IMR-90 (cell line): Measurements from ENCODE around the gene FAM83C. TPM values are rescaled to one million over a fixed set of nuclear protein-coding genes. Genes with fewer than 3 reads are reported as not detected.

Experiments
- ATAC-seq: fragments of 200-7000 bp; cut with Tn5 transposase; 2 replicates; pipeline ENCODE4 v1.9.1; 2020; ENCODE audit warnings: low read depth, mild to moderate bottlenecking, moderate library complexity
- BruUV-seq: library from RNA; stranded (reverse); fragments of 400-500 nt; replicated peaks from 2 replicates; lab custom pipeline; 2021; lab: Mats Ljungman, UMichigan
- CTCF ChIA-PET: fragments of 300-600 bp; formaldehyde crosslinking; extraction: SDS; loops from one replicate; lab custom pipeline; 2021; ENCODE audit warnings: antibody characterized with exemption; lab: Yijun Ruan, JAX
- POLR2A ChIA-PET: fragments of 300-600 bp; sonication (Branson Sonifier 250); formaldehyde crosslinking; loops from one replicate; lab custom pipeline; 2022; ENCODE audit warnings: antibody characterized with exemption; ENCODE audit not compliant: unreplicated experiment; lab: Charles Lee
- DNase-seq: peaks from one replicate; pipeline ENCODE4 v3.0.0; 2013
- H2AFZ ChIP-seq: replicated peaks from 2 replicates; pipeline ENCODE3; 2013; ENCODE audit warnings: low read length, mild to moderate bottlenecking; ENCODE audit not compliant: poor library complexity
- H2AK5ac ChIP-seq: 2 replicates; pipeline ENCODE4 v1.6.1; 2013; ENCODE audit warnings: low read depth, low read length, inconsistent platforms
- H2AK9ac ChIP-seq: replicated peaks from 2 replicates; pipeline ENCODE3; 2013; ENCODE audit warnings: mild to moderate bottlenecking, low read depth, low read length, moderate library complexity; ENCODE audit not compliant: poor library complexity
- H2BK120ac ChIP-seq: 2 replicates; pipeline ENCODE4 v1.6.1; 2013; ENCODE audit warnings: low read depth, low read length, inconsistent platforms
- H2BK15ac ChIP-seq: 3 replicates; pipeline ENCODE4 v1.6.1; 2013; ENCODE audit warnings: low read depth, low read length, inconsistent platforms
- H2BK20ac ChIP-seq: 2 replicates; pipeline ENCODE4 v1.6.1; 2013; ENCODE audit warnings: low read depth, mild to moderate bottlenecking, inconsistent platforms, low read length, moderate library complexity
- H2BK5ac ChIP-seq: 2 replicates; pipeline ENCODE4 v1.6.1; 2013; ENCODE audit warnings: mild to moderate bottlenecking, low read depth, low read length, inconsistent platforms; ENCODE audit not compliant: poor library complexity, severe bottlenecking
- H3K14ac ChIP-seq: replicated peaks from 2 replicates; pipeline ENCODE4 v1.6.1; 2013; ENCODE audit warnings: low read depth, low read length, inconsistent platforms
- H3K18ac ChIP-seq: 2 replicates; pipeline ENCODE4 v1.6.1; 2013; ENCODE audit warnings: low read depth, low read length, control low read depth
- H3K23ac ChIP-seq: 2 replicates; pipeline ENCODE4 v1.6.1; 2013; ENCODE audit warnings: low read depth, low read length, inconsistent platforms
- H3K27ac ChIP-seq: 2 replicates; pipeline ENCODE4 v1.5.1; 2013; ENCODE audit warnings: mild to moderate bottlenecking, control low read depth, low read length; ENCODE audit not compliant: insufficient read depth
- H3K27me3 ChIP-seq: 2 replicates; pipeline ENCODE4 v1.6.1; 2013; ENCODE audit warnings: low read length; ENCODE audit not compliant: control insufficient read depth, insufficient read depth
- H3K36me3 ChIP-seq: 2 replicates; pipeline ENCODE4 v1.6.1; 2013; ENCODE audit warnings: low read length, mixed read lengths; ENCODE audit not compliant: control insufficient read depth, insufficient read depth
- H3K4ac ChIP-seq: 2 replicates; pipeline ENCODE4 v1.6.1; 2013; ENCODE audit warnings: low read depth, low read length, inconsistent platforms
- H3K4me1 ChIP-seq: 2 replicates; pipeline ENCODE4 v1.6.1; 2013; ENCODE audit warnings: low read length, mixed read lengths; ENCODE audit not compliant: control insufficient read depth, insufficient read depth
- H3K4me2 ChIP-seq: 2 replicates; pipeline ENCODE4 v1.6.1; 2013; ENCODE audit warnings: low read depth, mild to moderate bottlenecking, control low read depth, low read length, moderate library complexity
- H3K4me3 ChIP-seq: 2 replicates; pipeline ENCODE4 v1.5.1; 2013; ENCODE audit warnings: low read depth, mild to moderate bottlenecking, control low read depth, low read length, moderate library complexity; ENCODE audit not compliant: insufficient read depth
- H3K56ac ChIP-seq: 2 replicates; pipeline ENCODE4 v1.6.1; 2013; ENCODE audit warnings: low read length, inconsistent platforms; ENCODE audit not compliant: insufficient read depth; ENCODE audit errors: extremely low read depth
- H3K79me1 ChIP-seq, 2 experiments: 2 replicates each; pipeline ENCODE4 v1.6.1; 2013; ENCODE audit warnings: low read length in 2 of 2, inconsistent platforms in 1 of 2, low read depth in 1 of 2
- H3K9ac ChIP-seq: 2 replicates; pipeline ENCODE4 v1.6.1; 2013; ENCODE audit warnings: low read depth, low read length, control low read depth
- H3K9me1 ChIP-seq: 2 replicates; pipeline ENCODE4 v1.6.1; 2013; ENCODE audit warnings: low read length, inconsistent platforms; ENCODE audit not compliant: insufficient read depth
- H3K9me3 ChIP-seq: 2 replicates; pipeline ENCODE4 v1.6.1; 2013; ENCODE audit warnings: low read length; ENCODE audit not compliant: control insufficient read depth, insufficient read depth
- H4K20me1 ChIP-seq: 2 replicates; pipeline ENCODE4 v1.6.1; 2013; ENCODE audit warnings: low read length, inconsistent platforms; ENCODE audit not compliant: insufficient read depth
- H4K5ac ChIP-seq: 2 replicates; pipeline ENCODE4 v1.6.1; 2013; ENCODE audit warnings: mild to moderate bottlenecking, low read depth, low read length, control low read depth
- H4K8ac ChIP-seq, 2 experiments: 2 replicates each; pipeline ENCODE4 v1.6.1; 2013; ENCODE audit warnings: low read depth in 2 of 2, low read length in 2 of 2, control low read depth in 1 of 2, inconsistent platforms in 1 of 2
- H4K91ac ChIP-seq: 2 replicates; pipeline ENCODE4 v1.6.1; 2013; ENCODE audit warnings: low read depth, low read length, inconsistent platforms; ENCODE audit not compliant: insufficient read depth
- BHLHE40 ChIP-seq: fragments of 150-350 bp; IDR thresholded peaks from 2 replicates; pipeline ENCODE4 v1.6.1; 2016; ENCODE audit warnings: mild to moderate bottlenecking, low read depth, low read length
- CHD1 ChIP-seq: IDR thresholded peaks from 2 replicates; pipeline ENCODE4 v1.6.1; 2012; ENCODE audit warnings: low read depth, low read length, improper control_type of control experiment
- CTCF ChIP-seq: conservative IDR thresholded peaks from 2 replicates; pipeline ENCODE4 v1.5.1; 2012; ENCODE audit warnings: mild to moderate bottlenecking, low read depth, low read length, improper control_type of control experiment
- ELK1 ChIP-seq: fragments of 150-350 bp; IDR thresholded peaks from 2 replicates; pipeline ENCODE4 v1.6.1; 2016; ENCODE audit warnings: low read depth, mild to moderate bottlenecking, low read length, moderate library complexity, borderline replicate concordance
- FOS ChIP-seq: fragments of 150-350 bp; IDR thresholded peaks from 2 replicates; pipeline ENCODE4 v1.6.1; 2016; ENCODE audit warnings: low read depth, low read length
- MAFK ChIP-seq: IDR thresholded peaks from 2 replicates; pipeline ENCODE4 v1.6.1; 2012; ENCODE audit warnings: low read depth, low read length, improper control_type of control experiment
- MAZ ChIP-seq: IDR thresholded peaks from 2 replicates; pipeline ENCODE4 v1.6.1; 2012; ENCODE audit warnings: low read depth, mild to moderate bottlenecking, low read length, improper control_type of control experiment, moderate library complexity, borderline replicate concordance
- MXI1 ChIP-seq: IDR thresholded peaks from 2 replicates; pipeline ENCODE4 v1.6.1; 2012; ENCODE audit warnings: low read depth, mild to moderate bottlenecking, low read length, moderate library complexity, borderline replicate concordance
- NFE2L2 ChIP-seq: fragments of 150-350 bp; IDR thresholded peaks from 2 replicates; pipeline ENCODE4 v1.6.1; 2016; ENCODE audit warnings: low read depth, mild to moderate bottlenecking, low read length
- POLR2A ChIP-seq: IDR thresholded peaks from 2 replicates; pipeline ENCODE4 v1.6.1; 2012; ENCODE audit warnings: mild to moderate bottlenecking, low read depth, low read length
- RAD21 ChIP-seq: IDR thresholded peaks from 2 replicates; pipeline ENCODE4 v1.6.1; 2012; ENCODE audit warnings: low read length, improper control_type of control experiment
- RCOR1 ChIP-seq: IDR thresholded peaks from 2 replicates; pipeline ENCODE4 v1.6.1; 2012; ENCODE audit warnings: mild to moderate bottlenecking, low read length, improper control_type of control experiment; ENCODE audit not compliant: insufficient replicate concordance
- RFX5 ChIP-seq: IDR thresholded peaks from 2 replicates; pipeline ENCODE4 v1.8.0; 2012; ENCODE audit warnings: low read depth, mild to moderate bottlenecking, low read length, moderate library complexity
- SMC3 ChIP-seq: fragments of 150-350 bp; IDR thresholded peaks from 2 replicates; pipeline ENCODE4 v1.6.1; 2016; ENCODE audit warnings: low read depth, mild to moderate bottlenecking, antibody characterized with exemption, low read length, moderate library complexity
- USF2 ChIP-seq: fragments of 150-350 bp; IDR thresholded peaks from 2 replicates; pipeline ENCODE4 v1.6.1; 2017; ENCODE audit warnings: mild to moderate bottlenecking, antibody characterized with exemption, low read length, low read depth
- WGBS, 2 experiments: methylation state at CpG; one replicate each; pipeline versions ENCODE4 v1.1.5 to v1.1.7; 2013; ENCODE audit warnings: missing lambda C conversion rate in 2 of 2; ENCODE audit not compliant: insufficient read length in 1 of 2; ENCODE audit errors: extremely low coverage in 2 of 2; 5-methylcytosine and 5-hydroxymethylcytosine counted together
- dilution Hi-C: fragments of 300-500 bp; cut with HindIII; formaldehyde crosslinking; loops from one replicate; pipeline ENCODE4 v1.14.3; 2018; ENCODE audit warnings: low sequenced_read_pairs; ENCODE audit not compliant: unreplicated experiment
- in situ Hi-C: fragments of 300-500 bp; cut with MboI; formaldehyde crosslinking; loops from 3 replicates; pipeline ENCODE4 v1.14.3; 2019; ENCODE audit warnings: low sequenced_read_pairs, inconsistent platforms, mixed read lengths
- intact Hi-C: fragments of 100-400 bp; cut with micrococcal nuclease; formaldehyde crosslinking; loops from 2 replicates; pipeline ENCODE4 v1.10.0; 2022
- polyA plus RNA-seq, 3 experiments: library from polyadenylated mRNA; depleted of rRNA; stranded (reverse); fragments of >200 nt; gene quantifications; 2 replicates each; pipeline ENCODE4 v1.2.3, GENCODE V29; 2012; ENCODE audit warnings: low replicate concordance in 1 of 3
- total RNA-seq: library from RNA; depleted of rRNA; stranded (reverse); fragments of >200 nt; gene quantifications from 2 replicates; pipeline ENCODE4 v1.2.3, GENCODE V29; 2012

The FAM83C gene
- total and polyA plus RNA-seq, 2 of the 4 experiments (the other 2 are of a cell fraction): 0.02 TPM; not detected in 1

- Histone ChIP-seq H2BK20ac (no peak overlapping the region), H3K4me3 (no peak overlapping the region), H3K79me1 (no peaks in the 10 kb centered on the region), H4K5ac (no peak overlapping the region), H3K4ac (no peak overlapping the region), H2BK120ac (no peak overlapping the region), H4K91ac (no peak overlapping the region), H2BK15ac (no peak overlapping the region), H2AK5ac (no peak overlapping the region), H3K27me3 (no peaks in the 10 kb centered on the region), H3K23ac (no peak overlapping the region), H2AK9ac (no peak overlapping the region), H3K4me2 (no peak overlapping the region), H3K56ac (no peak overlapping the region), H3K4me1 (peaks cover 5% of the 10 kb centered on the region; the same call in 1 of the 2 replicates), H2AFZ (no peak overlapping the region), H3K9ac (no peak overlapping the region), H3K27ac (no peak overlapping the region), H3K14ac (no peak overlapping the region), H3K36me3 (no peaks in the 10 kb centered on the region), H4K20me1 (no peaks in the 10 kb centered on the region), H4K8ac (no peak overlapping the region), H3K18ac (no peak overlapping the region), H3K9me3 (no peaks in the 10 kb centered on the region), H2BK5ac (no peak overlapping the region), H3K9me1 (peaks cover 5% of the 10 kb centered on the region; the same call in 1 of the 2 replicates)
- peak; percentile 62 for ATAC-seq
- in situ Hi-C loops (no loop called here), intact Hi-C loops (no loop called here), dilution Hi-C loops (no loop called here)
- no peak for DNase-seq
- no TSS peak for BruUV-seq
- no CpG with 5 or more reads among the region's 9 CpGs for WGBS, 2 experiments
- ChIA-PET POLR2A (no interaction called here), CTCF (interaction anchor here (0.5 to 0.7 kb wide), 2 partner anchors 14 to 379 kb away, joined by 4 to 7 read pairs; no protein-coding TSS in a partner anchor)
- TF ChIP-seq CHD1: no peak
- TF ChIP-seq RCOR1: no peak
- no peak for TF ChIP-seq BHLHE40
- TF ChIP-seq SMC3: no peak
- no peak for TF ChIP-seq FOS
- no peak for TF ChIP-seq NFE2L2
- no peak for TF ChIP-seq MXI1
- no peak for TF ChIP-seq MAFK
- no peak for TF ChIP-seq RAD21
- no peak for TF ChIP-seq MAZ
- no peak for TF ChIP-seq RFX5
- no peak for TF ChIP-seq ELK1
- no peak for TF ChIP-seq USF2
- TF ChIP-seq CTCF: no peak
- no peak for TF ChIP-seq POLR2A
Observed at GRCh38 chr20:35248641-35249475, 43.4 kb downstream of the FAM83C start.
